Measurements from ENCODE around the gene LMAN1. TPM values are rescaled to one million over a fixed set of nuclear protein-coding genes. Genes with fewer than 3 reads are reported as not detected.

LMAN1 gene
- total and polyA plus RNA-seq, 2 of the 13 experiments (the other 11 are each of a cell fraction or from before 2014, with no cell fraction given), result 127 to 131 TPM

DNA sequence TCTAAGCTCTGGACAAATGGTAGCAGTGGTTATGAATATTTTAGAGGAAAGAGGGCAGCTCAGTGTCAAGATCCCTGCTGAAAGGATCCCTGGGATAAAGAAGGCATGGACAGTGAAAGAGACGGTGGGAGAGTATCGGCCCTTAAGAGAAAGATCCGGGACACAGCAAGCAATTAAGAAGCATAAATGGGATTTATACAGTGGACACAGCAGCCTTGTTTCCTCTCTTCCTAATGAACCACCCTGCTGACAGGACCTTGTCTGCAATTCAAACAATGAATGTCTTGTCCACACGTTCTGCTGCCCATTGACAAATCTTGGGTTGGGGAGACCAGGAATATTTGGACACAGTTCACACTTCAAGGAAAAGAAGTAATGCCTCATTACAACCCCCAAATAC, 57.1 kb downstream of the LMAN1 start:
- no TSS peak for BruUV-seq (replicated peaks)
- Histone ChIP-seq H3K9me3 (ENCODE audit: low read length) (no peaks in the 10 kb centered on the region), H4K20me1 (ENCODE audit: insufficient read depth, low read length) (no peaks in the 10 kb centered on the region), H3K4me1 (ENCODE audit: insufficient read depth, low read length) (no peaks in the 10 kb centered on the region), H2AFZ (ENCODE audit: low read length) (no peak overlapping the region), H3K36me3 (replicated peaks in 1 of 2; ENCODE audit: control insufficient read depth in 1 of 2, insufficient read depth in 2 of 2, low read length in 2 of 2) (no peaks in the 10 kb centered on the region), H3K27me3 (ENCODE audit: control insufficient read depth in 1 of 2, insufficient read depth in 2 of 2, low read length in 2 of 2) (peaks cover 0 to 59% of the 10 kb centered on the region in 2 experiments; a peak in 4 of 5 replicates), H3K4me2 (ENCODE audit: low read depth, low read length) (no peak overlapping the region), H3K79me2 (ENCODE audit: insufficient read depth, low read length) (no peaks in the 10 kb centered on the region), H3K27ac (ENCODE audit: extremely low read length, insufficient read depth, low read length) (no peak overlapping the region), H3K9ac (ENCODE audit: insufficient read depth, low read depth, low read length) (no peak overlapping the region), H3K4me3 (replicated peaks in 1 of 3; ENCODE audit: insufficient read depth in 1 of 3, low read depth in 2 of 3, low read length in 3 of 3) (no peak overlapping the region)
- intact Hi-C loops (cut with micrococcal nuclease; ENCODE audit: unreplicated experiment), result no loop called here
- 60% methylated on average over 3 of the region's 4 CpGs for WGBS (ENCODE audit: low lambda C conversion rate)
- POLR2A ChIA-PET, result no interaction called here
- no peak for ATAC-seq
- in situ Hi-C loops (cut with HindIII; ENCODE audit: extremely low pct_ligation_motif_present, low pct_unique_long_range_greater_than_20kb), result no loop called here
- no peak for FAIRE-seq
- CTCF ChIA-PET (ENCODE audit: low intra/inter-chr PET ratio, low total read pairs), result no interaction called here
- DNase-seq (ENCODE audit: low spot score), result no peak
- TF ChIP-seq ZMYM2 (CRISPR knock-in tag; IDR thresholded peaks at IDR 0.05) (no peak), ZNF704 (CRISPR knock-in tag; IDR thresholded peaks at IDR 0.05; ENCODE audit: borderline replicate concordance) (no peak), SPEN (CRISPR knock-in tag; IDR thresholded peaks at IDR 0.05; ENCODE audit: low read depth) (no peak), ZNF749 (CRISPR knock-in tag; IDR thresholded peaks at IDR 0.05; ENCODE audit: borderline replicate concordance) (no peak), ZBTB10 (CRISPR knock-in tag; IDR thresholded peaks at IDR 0.05; ENCODE audit: borderline replicate concordance) (no peak), RBM39 (IDR thresholded peaks at IDR 0.05; ENCODE audit: low read depth, low read length, poor library complexity, severe bottlenecking) (no peak), ZNF275 (CRISPR knock-in tag; IDR thresholded peaks at IDR 0.05; ENCODE audit: borderline replicate concordance) (no peak), ELF1 (CRISPR knock-in tag; IDR thresholded peaks at IDR 0.05) (no peak), ATF4 (CRISPR knock-in tag; IDR thresholded peaks at IDR 0.05) (no peak), ZSCAN22 (CRISPR knock-in tag; IDR thresholded peaks at IDR 0.05) (no peak), HCFC1 (IDR thresholded peaks at IDR 0.05; ENCODE audit: low read depth, low read length) (no peak), SALL2 (CRISPR knock-in tag; IDR thresholded peaks at IDR 0.05) (no peak), CENPBD1 (CRISPR knock-in tag; IDR thresholded peaks at IDR 0.05; ENCODE audit: borderline replicate concordance, low read depth) (no peak)
- TF ChIP-seq, protein P1, sequence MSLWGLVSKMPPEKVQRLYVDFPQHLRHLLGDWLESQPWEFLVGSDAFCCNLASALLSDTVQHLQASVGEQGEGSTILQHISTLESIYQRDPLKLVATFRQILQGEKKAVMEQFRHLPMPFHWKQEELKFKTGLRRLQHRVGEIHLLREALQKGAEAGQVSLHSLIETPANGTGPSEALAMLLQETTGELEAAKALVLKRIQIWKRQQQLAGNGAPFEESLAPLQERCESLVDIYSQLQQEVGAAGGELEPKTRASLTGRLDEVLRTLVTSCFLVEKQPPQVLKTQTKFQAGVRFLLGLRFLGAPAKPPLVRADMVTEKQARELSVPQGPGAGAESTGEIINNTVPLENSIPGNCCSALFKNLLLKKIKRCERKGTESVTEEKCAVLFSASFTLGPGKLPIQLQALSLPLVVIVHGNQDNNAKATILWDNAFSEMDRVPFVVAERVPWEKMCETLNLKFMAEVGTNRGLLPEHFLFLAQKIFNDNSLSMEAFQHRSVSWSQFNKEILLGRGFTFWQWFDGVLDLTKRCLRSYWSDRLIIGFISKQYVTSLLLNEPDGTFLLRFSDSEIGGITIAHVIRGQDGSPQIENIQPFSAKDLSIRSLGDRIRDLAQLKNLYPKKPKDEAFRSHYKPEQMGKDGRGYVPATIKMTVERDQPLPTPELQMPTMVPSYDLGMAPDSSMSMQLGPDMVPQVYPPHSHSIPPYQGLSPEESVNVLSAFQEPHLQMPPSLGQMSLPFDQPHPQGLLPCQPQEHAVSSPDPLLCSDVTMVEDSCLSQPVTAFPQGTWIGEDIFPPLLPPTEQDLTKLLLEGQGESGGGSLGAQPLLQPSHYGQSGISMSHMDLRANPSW (CRISPR knock-in tag; IDR thresholded peaks at IDR 0.05; ENCODE audit: borderline replicate concordance), result no peak
